NCI-H460 (cell line): ENCODE measurements around the gene NRL. TPM values are rescaled to one million over a fixed set of nuclear protein-coding genes. Genes with fewer than 3 reads are reported as not detected.
A peak's percentile ranks its signal among the peaks of the same experiment; 100 is the strongest.
"Not testable (repeated sequence)": the region's sequence is repeated elsewhere in the genome, so short reads cannot be mapped to it uniquely, and the experiment has no call there.

Experiments
- DNase-seq: peaks from one replicate; pipeline ENCODE4 v3.0.0-alpha.2; 2016; ENCODE audit warnings: low read depth; ENCODE audit errors: extremely low read depth
- total RNA-seq: library from RNA; depleted of rRNA; stranded (reverse); fragments of >200 nt; shearing (Covaris generic); gene quantifications from 2 replicates; pipeline ENCODE4 v1.2.3, GENCODE V29; 2014

The NRL gene
- total RNA-seq, 1 experiment from 2014 or later: 1.6 TPM

DNA sequence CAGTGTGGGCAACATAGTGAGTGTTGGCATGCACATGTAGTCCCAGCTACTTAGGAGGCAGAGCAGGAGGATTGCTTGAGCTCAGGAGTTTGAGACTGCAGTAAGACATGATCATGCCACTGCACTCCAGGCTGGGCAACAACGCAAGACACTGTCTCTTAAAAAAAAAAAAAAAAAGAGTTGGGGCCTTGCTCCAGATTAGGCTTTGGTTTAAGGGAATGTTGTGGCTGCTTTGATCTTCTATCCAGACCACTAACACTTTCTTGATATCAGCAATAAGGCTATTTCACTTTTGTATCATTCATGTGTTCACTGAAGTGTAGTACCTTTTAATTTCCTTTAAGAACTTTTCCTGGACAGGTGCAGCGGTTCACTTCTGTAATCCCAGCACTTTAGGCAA, 12.9 kb upstream of the NRL start:
- no peak for DNase-seq

DNA sequence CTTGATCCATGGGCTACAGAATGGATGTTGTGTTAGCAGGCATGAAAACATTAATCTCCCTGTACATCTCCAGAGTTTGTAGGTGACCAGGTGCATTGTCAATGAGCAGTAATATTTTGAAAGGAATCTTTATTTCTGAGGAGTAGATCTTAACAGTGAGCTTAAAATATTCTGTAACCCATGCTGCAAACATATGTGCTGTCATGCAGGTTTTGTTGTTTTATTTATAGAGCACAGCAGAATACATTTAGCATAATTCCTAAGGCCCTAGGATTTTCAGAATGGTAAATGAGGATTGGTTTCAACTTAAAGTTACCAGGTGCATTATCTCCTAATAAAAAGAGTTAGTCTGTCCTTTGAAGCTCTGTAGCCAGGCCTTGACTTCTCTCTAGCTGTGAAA, 12.2 kb upstream of the NRL start:
- DNase-seq: no peak

DNA sequence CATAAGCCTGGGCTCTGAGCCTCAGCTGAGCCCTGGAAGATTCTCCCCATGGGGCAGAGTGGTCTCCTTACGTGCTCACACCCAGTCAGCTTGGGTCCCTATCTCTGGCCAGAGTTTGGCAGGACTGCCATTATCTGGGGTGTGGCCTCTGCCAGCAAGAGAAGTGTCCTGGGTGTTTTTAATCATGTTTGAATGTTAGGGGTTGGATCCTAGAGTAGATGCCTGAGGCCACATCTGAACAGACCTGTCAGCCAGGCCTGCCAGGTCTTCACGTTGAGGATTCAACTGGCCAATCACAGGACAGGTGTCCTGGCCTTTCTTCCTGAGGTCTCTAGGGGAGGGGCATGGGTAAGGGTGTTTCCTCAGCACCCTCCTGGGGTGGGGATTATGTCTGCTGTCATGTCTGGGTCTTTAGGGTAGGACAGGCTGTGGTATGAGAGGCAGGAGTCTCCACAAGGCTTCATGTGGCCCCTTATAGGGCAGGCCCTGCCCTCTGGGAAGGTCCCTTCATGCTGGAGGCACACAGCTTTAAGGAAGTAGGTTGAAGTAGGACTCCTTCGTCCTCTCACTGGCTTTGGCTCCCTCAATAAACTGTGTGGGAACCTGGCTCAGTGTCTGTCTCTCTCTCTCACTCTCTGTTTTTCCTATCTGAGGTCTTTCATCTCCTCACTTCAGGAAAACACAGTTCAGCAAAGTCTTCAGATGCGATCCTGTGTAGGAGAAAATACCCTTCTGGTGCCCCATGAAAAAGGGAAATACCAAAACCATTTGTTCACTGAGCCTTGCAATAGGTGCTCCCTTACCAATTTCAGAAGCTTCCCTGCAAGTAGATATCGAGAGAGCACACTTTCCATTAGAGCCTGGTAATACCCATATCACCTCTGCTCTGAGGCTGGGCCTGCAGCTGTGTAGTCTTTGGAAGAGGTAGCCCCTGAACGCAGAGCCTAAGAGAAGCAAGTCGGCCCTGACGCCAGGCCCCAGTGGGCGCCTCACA, 9.0 kb upstream of the NRL start:
- no peak for DNase-seq

DNA sequence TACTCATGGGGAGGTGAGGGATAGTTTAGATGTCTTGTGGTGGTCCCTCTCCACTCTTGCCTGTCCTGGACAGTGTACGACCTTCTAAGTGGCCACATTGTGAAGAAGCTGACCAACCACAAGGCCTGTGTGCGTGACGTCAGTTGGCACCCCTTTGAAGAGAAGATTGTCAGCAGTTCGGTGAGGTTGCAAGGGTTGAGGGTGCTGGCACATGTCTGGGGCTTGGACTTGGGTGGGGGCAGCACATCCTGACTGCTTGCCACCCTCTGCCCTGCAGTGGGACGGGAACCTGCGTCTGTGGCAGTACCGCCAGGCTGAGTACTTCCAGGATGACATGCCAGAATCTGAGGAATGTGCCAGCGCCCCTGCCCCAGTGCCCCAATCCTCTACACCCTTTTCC, 8.1 kb upstream of the NRL start:
- DNase-seq: no peak

DNA sequence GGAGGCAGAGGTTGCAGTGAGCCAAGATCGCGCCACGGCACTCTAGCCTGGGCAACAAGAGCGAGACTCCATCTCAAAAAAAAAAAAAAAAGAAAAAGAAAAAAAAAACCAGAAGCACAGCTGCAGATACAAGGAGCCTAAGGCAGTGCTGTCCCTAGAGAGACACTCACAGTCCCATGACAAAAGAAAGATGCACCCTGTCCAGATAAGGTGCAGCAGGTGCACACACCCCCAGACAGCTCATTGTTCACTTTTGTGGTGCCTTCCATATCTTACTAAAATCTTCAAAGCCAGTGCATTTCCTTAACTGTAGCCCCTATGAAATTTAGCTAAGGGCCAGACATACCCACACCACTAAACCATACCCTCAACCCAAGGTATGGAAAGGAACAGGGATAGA, 7.7 kb upstream of the NRL start:
- no peak for DNase-seq

DNA sequence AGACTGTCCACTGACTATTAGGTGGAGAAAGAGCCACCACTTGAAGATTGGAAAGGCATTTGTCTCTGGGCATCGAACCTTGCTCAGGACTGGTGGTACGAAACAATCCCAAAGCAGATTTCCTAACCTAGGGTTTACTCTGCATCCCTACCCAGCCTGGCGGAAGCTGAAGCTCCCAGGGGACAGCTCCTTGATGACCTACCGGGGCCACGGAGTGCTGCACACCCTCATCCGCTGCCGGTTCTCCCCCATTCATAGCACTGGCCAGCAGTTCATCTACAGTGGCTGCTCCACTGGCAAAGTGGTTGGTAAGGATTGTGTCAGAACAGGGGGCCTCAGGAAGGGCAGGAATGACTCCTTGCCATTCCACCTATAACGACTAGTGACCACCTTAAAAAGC, 6.5 kb upstream of the NRL start:
- DNase-seq: no peak

DNA sequence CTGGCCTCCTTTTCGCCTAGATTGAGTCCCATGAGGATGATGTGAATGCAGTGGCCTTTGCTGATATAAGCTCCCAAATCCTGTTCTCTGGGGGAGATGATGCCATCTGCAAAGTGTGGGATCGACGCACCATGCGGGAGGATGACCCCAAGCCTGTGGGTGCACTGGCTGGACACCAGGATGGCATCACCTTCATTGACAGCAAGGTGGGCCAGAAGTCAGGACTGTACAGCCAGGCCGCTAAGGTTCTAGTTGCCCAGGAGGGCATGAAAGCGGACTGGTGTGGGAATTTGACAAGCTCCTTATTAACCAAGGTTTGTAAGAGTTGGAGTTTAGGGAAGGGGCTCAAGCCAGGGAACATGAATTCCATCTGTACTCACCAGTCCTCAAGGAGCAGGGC, 4.9 kb upstream of the NRL start:
- no peak for DNase-seq

DNA sequence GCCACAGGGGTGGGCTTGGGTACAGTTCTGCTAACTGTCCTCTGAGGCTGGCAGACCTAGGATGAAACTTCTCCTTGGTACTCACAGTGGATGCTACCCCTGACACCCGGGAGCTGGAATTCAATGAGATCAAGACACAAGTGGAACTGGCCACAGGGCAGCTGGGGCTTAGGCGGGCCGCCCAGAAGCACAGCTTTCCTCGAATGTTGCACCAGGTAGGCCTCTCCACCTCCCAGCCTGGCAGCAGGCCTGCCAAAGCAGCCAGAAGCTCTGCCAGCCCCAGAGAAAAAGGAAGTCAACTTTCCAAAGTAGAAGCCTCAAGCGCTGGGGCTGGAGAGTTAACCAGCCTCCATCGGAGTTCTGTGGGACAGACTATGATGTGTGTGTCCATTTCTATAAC, 2.4 kb upstream of the NRL start:
- no peak for DNase-seq

DNA sequence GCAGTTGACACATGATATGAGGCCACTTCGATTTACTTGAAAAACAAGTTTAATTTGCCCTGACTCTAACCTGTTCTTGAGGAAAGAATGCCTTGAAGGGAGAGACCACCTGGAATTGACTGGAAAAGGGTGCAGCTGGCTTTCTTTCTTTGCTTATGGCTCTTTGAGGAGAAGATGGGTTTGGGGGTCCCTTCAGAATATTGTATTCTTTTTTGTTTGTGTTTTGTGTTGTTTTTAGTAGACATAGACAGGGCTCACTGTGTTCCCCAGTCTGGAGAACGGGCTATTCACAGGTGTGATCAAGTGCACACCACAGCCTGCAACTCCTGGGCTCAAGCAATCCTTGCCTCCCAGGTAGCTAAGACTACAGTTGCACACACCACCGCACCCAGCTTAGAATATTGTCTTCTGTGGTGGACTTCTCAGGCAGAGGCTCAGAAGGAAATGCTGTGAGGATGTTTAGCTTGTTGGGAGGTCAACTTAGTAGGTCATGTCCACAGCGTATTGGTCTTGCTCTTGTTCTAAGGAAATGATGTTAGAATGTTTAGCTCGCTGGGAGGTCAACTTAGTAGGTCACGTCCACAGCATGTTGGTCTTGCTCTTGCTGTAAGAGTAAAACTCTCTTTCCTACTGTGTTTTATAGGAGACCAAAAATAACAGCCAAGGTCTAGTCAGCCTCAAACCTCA, 1.5 kb upstream of the NRL start:
- no peak for DNase-seq

DNA sequence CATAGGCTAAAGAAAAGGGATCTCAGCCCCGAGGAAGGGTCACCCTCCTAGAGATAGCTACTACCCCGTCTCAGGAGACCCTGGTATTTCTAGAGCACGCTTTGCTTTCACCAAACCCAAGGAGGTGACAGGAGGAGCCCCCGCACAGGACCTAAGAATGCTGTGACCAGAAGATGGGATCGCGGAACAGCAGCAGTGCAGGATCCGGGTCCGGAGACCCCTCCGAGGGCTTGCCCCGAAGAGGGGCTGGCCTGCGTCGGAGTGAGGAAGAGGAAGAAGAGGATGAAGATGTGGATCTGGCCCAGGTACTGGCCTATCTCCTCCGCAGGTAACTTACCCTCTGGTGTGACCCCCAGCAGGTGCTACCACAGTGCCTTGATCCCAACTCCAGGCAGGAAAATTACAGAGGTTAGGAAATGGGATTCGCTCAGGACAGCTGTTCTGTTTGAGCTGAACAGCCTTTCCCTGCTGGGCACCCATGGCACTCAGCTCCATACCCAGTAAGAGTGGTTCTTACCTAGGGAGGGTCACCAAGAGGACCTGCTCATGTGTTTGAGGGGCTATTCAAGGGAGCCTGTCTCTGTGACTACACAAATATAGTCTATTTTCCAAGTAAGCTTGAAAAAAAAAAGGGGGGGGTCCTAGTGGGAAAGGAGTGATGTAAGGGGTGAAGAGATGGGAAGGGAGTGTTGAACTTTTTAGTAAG, 826 bp upstream of the NRL start:
- DNase-seq: no peak

DNA sequence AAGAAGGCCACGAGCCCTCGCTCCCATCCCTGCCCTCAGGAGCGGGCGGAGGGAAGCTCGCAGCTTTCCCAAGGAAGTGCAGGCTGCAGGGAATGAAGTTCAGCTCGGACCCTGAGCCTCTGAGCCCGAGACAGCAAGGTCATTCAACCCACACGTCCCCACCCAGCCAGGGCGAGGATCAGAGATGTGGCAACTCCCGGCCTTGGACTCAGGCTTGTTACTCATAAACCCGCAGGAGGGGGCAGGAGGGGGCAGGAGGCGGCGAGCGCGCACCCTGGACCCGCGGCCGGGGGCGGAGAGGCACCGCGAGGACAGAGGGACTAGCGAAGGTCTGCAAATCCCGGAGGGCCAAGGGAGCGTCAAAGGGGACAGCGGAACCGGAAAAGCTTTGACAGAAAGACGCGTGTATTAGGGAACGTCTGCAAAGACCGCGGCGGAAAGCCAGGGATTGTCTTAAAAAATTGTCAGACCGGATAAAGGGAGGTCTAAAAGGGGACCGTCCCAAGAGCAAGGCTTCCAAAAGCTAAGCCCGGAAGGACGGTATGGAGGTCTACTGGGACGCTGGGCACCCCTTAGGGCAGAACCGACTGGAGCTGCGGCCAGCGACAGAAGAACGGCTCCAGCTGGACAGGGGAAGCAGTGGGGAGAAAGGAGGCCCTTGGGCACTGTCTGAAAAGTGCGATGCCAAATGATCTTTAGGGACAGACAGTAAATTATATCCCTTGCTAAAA, 783 bp downstream of the NRL start:
- peak; percentile 88 for DNase-seq

DNA sequence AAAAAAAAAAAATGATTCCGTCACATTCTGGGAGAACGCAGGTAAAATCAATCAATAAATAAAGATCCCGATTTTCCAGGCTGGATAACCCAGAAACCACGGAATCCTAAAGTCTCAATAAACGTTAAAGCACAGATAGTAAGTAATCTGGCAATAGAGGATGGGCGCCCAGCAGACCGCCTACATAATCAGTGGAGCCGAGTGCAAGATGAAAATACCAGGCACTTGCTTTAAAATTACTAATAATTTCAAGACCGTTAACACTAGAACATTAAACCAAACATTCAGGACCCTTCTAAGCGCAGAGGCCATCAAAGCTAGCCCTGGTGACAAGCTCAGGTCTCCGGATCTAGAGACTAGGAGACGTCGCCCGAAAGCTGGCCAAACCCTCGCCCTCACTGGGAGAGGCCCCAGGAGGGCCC, 1.4 kb downstream of the NRL start:
- DNase-seq: no peak

DNA sequence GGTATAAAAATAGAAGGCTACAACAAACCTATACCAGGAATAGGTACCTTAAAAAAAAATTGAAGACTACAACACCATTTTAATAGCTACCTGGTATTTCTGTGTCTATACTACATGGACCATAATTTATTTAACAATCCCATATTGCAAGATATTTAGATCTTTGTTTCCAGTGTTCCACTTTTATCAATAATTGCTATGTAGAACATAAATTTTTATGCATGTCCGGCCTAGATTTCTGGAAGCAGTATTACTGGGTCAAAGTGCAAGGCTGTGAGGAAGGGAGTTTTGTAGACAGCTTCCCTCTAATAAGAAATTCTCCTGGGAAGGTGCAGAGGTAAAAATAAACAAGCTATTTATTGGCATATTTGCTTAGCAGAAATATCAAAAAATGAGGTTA, 4.2 kb downstream of the NRL start:
- no peak for DNase-seq

DNA sequence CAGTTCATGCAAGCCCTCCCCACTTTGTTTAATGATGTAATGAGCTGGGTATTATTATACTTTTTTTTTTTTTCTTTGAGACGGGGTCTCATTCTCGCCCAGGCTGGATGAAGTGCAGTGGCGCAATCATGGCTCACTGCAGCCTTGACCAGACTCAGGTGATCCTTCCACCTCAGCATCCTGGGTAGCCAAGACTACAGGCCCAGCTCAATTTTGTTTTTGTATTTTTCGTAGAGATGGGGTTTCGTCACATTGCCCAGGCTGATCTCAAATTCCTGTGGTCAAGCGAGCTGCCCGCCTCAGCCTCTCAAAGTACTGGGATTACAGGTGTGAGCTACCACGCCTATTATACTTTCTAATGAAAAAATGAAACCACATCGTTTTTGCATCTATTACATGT, 4.7 kb downstream of the NRL start:
- DNase-seq: no peak

DNA sequence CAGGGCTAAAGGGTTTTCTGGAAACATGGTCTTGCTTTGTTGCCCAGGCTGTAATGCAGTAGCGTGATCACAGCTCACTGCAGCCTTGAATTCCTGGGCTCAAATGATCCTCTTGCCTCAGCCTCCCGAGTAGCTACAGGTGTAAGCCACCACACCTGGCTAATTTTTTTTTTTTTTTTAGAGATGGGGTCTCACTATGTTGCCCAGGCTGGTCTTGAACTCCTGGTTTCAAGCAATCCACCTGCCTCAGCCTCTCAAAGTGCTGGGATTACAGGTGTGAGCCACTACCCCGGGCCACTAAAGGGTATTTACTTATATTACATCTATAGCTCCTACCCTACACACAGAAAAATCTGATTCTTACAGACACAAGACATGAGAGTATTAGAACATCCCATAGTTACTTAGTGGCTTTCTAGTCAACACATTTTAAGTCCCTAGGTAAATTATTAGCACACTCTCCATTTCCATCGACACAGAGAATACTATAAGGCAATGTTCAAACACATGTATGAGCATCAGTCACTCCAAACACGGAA, 6.3 kb downstream of the NRL start:
- no peak for DNase-seq

DNA sequence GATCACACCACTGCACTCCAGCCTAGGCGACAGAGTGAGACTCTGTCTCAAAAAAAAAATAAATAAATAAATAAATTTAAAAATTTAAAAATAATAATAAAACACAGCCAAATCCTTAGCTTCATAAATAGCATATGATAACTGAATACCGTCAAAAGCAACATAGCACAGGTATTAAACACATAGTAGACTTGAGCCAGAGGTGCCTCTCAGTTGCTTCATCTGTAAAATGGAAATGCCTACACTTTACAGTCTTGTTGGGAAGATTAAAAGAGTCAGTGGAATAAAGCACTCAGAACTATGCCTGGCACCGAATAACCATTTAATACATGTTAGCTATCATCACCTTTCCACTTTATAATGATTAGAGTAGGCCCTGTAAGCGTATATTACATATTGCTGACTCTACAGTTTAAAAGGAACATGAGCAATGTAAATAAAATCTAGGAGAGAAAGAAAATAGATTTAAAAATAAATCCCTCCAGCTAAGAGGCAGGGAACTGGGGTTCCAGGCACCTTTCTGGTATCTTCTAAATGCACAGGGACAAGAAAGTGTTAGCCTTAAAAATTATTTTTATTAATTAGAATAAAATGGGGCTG, 8.0 kb downstream of the NRL start:
- no peak for DNase-seq

DNA sequence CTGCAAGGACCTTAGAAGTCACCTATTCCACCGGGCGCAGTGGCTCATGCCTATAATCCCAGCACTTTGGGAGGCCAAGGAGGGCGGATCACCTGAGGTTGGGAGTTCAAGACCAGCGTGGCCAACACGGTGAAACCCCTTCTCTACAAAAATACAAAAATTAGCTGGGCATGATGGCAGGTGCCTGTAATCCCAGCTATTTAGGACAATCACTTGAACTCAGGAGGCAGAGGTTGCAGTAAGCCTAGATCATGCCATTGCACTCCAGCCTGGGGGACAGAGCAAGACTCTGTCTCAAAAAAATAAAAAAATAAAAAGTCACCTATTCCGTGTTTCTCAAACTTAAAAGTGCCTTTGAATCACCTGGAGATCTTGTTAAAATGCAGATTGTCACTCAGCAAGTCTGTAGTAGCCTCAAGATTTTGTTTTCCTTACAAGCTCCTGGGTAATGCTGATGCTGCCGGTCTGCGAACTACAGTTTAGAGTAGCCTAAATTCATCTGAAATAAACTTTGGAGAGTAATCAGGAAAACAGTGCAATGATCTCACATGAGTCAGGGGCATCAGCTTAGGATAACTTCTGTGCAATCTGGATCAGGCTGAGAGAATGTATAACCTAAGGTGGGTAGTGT, 9.0 kb downstream of the NRL start:
- DNase-seq: not testable (repeated sequence)

DNA sequence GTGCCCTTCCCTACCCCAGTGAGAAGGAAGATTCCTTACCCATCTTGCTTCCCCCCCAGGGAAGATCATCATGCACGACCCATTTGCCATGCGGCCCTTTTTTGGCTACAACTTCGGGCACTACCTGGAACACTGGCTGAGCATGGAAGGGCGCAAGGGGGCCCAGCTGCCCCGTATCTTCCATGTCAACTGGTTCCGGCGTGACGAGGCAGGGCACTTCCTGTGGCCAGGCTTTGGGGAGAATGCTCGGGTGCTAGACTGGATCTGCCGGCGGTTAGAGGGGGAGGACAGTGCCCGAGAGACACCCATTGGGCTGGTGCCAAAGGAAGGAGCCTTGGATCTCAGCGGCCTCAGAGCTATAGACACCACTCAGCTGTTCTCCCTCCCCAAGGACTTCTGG, 11.3 kb downstream of the NRL start:
- no peak for DNase-seq

DNA sequence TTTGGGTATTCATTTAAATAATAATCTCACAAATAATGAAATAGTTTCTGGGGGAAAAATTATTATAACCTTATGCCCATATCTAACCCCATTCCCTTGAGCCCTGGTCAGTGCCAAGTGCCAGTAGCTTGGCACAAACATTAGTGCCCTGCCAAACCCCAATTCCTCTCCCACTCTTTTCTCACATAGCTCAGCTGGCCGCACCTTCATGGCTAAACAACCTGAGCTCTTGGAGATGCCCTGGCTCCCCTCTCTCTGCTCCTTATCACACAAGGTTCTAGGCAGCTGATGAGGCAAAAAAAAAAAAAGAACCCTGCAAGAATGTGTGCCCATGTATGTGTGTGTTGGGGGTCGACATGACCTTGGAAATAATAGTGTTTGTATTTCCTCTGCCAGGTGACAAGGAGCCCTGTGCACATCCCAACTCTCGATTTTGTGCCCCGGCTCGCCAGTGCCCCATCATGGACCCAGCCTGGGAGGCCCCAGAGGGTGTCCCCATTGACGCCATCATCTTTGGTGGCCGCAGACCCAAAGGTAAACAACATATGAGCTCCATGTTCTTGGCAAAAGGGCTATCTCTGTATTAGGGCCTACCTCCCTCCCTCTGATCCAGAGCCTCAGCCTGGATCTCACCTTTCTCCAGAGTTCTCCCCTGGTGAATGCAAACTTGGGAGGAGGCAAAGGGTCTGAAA, 12.2 kb downstream of the NRL start:
- no peak for DNase-seq
